KOPT-K1 (cell line): ENCODE measurements around the gene KIF26A.

Experiments
- H3K27ac ChIP-seq: fragments of 200-600 bp; sonication (generic); 2 replicates; pipeline ENCODE4 v1.5.1; 2016; ENCODE audit warnings: antibody characterized with exemption, mild to moderate bottlenecking, low read depth, low read length; ENCODE audit not compliant: poor library complexity, severe bottlenecking
- H3K36me3 ChIP-seq: fragments of 200-600 bp; sonication (generic); 2 replicates; pipeline ENCODE4 v1.5.1; 2017; ENCODE audit warnings: antibody characterized with exemption, mild to moderate bottlenecking, low read length, moderate library complexity; ENCODE audit not compliant: insufficient read depth
- H3K9me3 ChIP-seq: fragments of 200-600 bp; sonication (generic); 2 replicates; pipeline ENCODE4 v1.5.1; 2017; ENCODE audit warnings: antibody characterized with exemption, low read length, mild to moderate bottlenecking; ENCODE audit not compliant: insufficient read depth, poor library complexity, severe bottlenecking

KIF26A gene

GRCh38 chr14:104228716-104229533, 90.5 kb downstream of the KIF26A start:
- Histone ChIP-seq H3K36me3 (no peaks in the 10 kb centered on the region), H3K9me3 (peaks cover 18% of the 10 kb centered on the region), H3K27ac (no peak overlapping the region)

- no peaks in the 10 kb centered on the region for H3K36me3 ChIP-seq
- no peak overlapping the region for H3K27ac ChIP-seq
- H3K9me3 ChIP-seq, result peaks cover 25% of the 10 kb centered on the region
Measured at GRCh38 chr14:104229534-104230055, 91.2 kb downstream of the KIF26A start.

GRCh38 chr14:104230119-104230815, 91.9 kb downstream of the KIF26A start:
- Histone ChIP-seq H3K9me3 (peaks cover 27% of the 10 kb centered on the region), H3K27ac (no peak overlapping the region)

More at GRCh38 chr14:104230119-104230815, 91.9 kb downstream of the KIF26A start:
- no peaks in the 10 kb centered on the region for H3K36me3 ChIP-seq
